GM12878 (cell line): ENCODE data around the gene SUB1. TPM values are rescaled to one million over a fixed set of nuclear protein-coding genes. Genes with fewer than 3 reads are reported as not detected.

Experiments used
- ATAC-seq: fragments of 200-7000 bp; cut with Tn5 transposase; 3 replicates; pipeline ENCODE4 v1.9.1; 2020; ENCODE audit warnings: mild to moderate bottlenecking, moderate library complexity
- BruUV-seq: library from RNA; stranded (reverse); fragments of 400-500 nt; replicated peaks from 2 replicates; lab custom pipeline; 2021; lab: Mats Ljungman, UMichigan
- CTCF ChIA-PET: fragments of 300-600 bp; sonication (Branson Sonifier 250); formaldehyde crosslinking; extraction: SDS; loops from one replicate; lab custom pipeline; 2021; ENCODE audit warnings: inconsistent platforms; lab: Yijun Ruan, JAX
- POLR2A ChIA-PET: fragments of 350-600 bp; formaldehyde crosslinking; extraction: SDS; loops from one replicate; lab custom pipeline; 2021; ENCODE audit warnings: inconsistent platforms; lab: Charles Lee
- RAD21 ChIA-PET: fragments of 300-600 bp; sonication (Branson Sonifier 250); formaldehyde crosslinking; loops from one replicate; lab custom pipeline; 2023; ENCODE audit warnings: antibody characterized with exemption; ENCODE audit not compliant: unreplicated experiment; lab: Charles Lee
- SMC1A ChIA-PET: fragments of 300-600 bp; sonication (Branson Sonifier 250); formaldehyde crosslinking; loops from one replicate; lab custom pipeline; 2023; ENCODE audit not compliant: unreplicated experiment, uncharacterized antibody; lab: Charles Lee
- DNase-seq: peaks from one replicate; pipeline ENCODE4 v3.0.0-alpha.2; 2011; ENCODE audit warnings: low read depth, low spot score
- FAIRE-seq: peaks from 3 replicates; lab custom pipeline; 2011; peaks lifted over from hg19 to GRCh38; lab: Jason Lieb, UNC
- H2AFZ ChIP-seq: 2 replicates; pipeline ENCODE4 v1.6.0; 2011; ENCODE audit warnings: low read depth, low read length, control low read depth; ENCODE audit not compliant: control insufficient read depth
- H3K27ac ChIP-seq: 2 replicates; pipeline ENCODE4 v1.5.1; 2011; ENCODE audit warnings: control low read depth; ENCODE audit not compliant: control insufficient read depth, insufficient read depth
- H3K27me3 ChIP-seq, 2 experiments: replicated peaks in 1 of 2; 2 replicates each; pipeline versions ENCODE4 v1.6.0 to v1.6.1; 2011; ENCODE audit warnings: low read length in 1 of 2; ENCODE audit not compliant: control insufficient read depth in 2 of 2, insufficient read depth in 2 of 2
- H3K36me3 ChIP-seq, 2 experiments: 2 replicates each; pipeline ENCODE4 v1.5.1; 2011; ENCODE audit warnings: low read length in 1 of 2; ENCODE audit not compliant: control insufficient read depth in 2 of 2, insufficient read depth in 2 of 2
- H3K4me1 ChIP-seq: 2 replicates; pipeline ENCODE4 v1.6.1; 2011; ENCODE audit warnings: mild to moderate bottlenecking, low read length, moderate library complexity, mixed read lengths; ENCODE audit not compliant: control insufficient read depth, insufficient read depth
- H3K4me2 ChIP-seq: 2 replicates; pipeline ENCODE4 v1.6.0; 2011; ENCODE audit warnings: control low read depth; ENCODE audit not compliant: control insufficient read depth, insufficient read depth
- H3K4me3 ChIP-seq: fragments of 200-600 bp; sonication (generic); 2 replicates; pipeline ENCODE4 v1.5.1; 2016
- H3K79me2 ChIP-seq: 2 replicates; pipeline ENCODE4 v1.6.0; 2011; ENCODE audit warnings: low read length; ENCODE audit not compliant: control insufficient read depth, insufficient read depth
- H3K9ac ChIP-seq: 2 replicates; pipeline ENCODE4 v1.8.0; 2011; ENCODE audit warnings: low read length, control low read depth, mixed read lengths; ENCODE audit not compliant: control insufficient read depth, insufficient read depth
- H3K9me3 ChIP-seq: replicated peaks from 3 replicates; pipeline ENCODE4 v1.5.1; 2011; ENCODE audit warnings: mild to moderate bottlenecking, low read length; ENCODE audit not compliant: control insufficient read depth, insufficient read depth
- H4K20me1 ChIP-seq: 2 replicates; pipeline ENCODE4 v1.6.0; 2011; ENCODE audit not compliant: control insufficient read depth, insufficient read depth
- CBX5 ChIP-seq: sonication (generic); IDR thresholded peaks from 2 replicates; pipeline ENCODE4 v1.6.1; 2016; ENCODE audit warnings: low read depth, moderate library complexity, mild to moderate bottlenecking, inconsistent platforms
- HDGF ChIP-seq: fragments of 450-650 bp; IDR thresholded peaks from 2 replicates; pipeline ENCODE4 v1.6.1; 2016; ENCODE audit warnings: antibody characterized with exemption
- MTA2 ChIP-seq: fragments of 450-650 bp; IDR thresholded peaks from 2 replicates; pipeline ENCODE4 v1.6.1; 2016; ENCODE audit warnings: low read depth, mild to moderate bottlenecking, moderate library complexity
- MTA3 ChIP-seq: IDR thresholded peaks from 2 replicates; pipeline ENCODE4 v1.6.1; 2012; ENCODE audit warnings: low read length, inconsistent platforms, borderline replicate concordance
- PAX8 ChIP-seq: fragments of 450-650 bp; IDR thresholded peaks from 2 replicates; pipeline ENCODE4 v1.6.1; 2017; ENCODE audit warnings: mild to moderate bottlenecking, moderate library complexity
- RCOR1 ChIP-seq: conservative IDR thresholded peaks from 2 replicates; pipeline ENCODE4 v1.6.1; 2012; ENCODE audit warnings: low read depth, low read length, improper control_type of control experiment
- SIX5 ChIP-seq: IDR thresholded peaks from 2 replicates; pipeline ENCODE4 v1.6.1; 2011; ENCODE audit warnings: mild to moderate bottlenecking, low read depth, low read length, moderate library complexity; ENCODE audit not compliant: severe bottlenecking
- SMAD1 ChIP-seq: fragments of 450-650 bp; IDR thresholded peaks from 2 replicates; pipeline ENCODE4 v1.6.1; 2018; ENCODE audit warnings: mild to moderate bottlenecking, low read depth; ENCODE audit not compliant: partially characterized antibody
- SUPT20H ChIP-seq: IDR thresholded peaks from 2 replicates; pipeline ENCODE4 v1.6.1; 2011; ENCODE audit warnings: low read depth, mild to moderate bottlenecking, low read length, moderate library complexity, borderline replicate concordance; ENCODE audit not compliant: control insufficient read depth
- ZNF622 ChIP-seq: fragments of 450-650 bp; IDR thresholded peaks from 2 replicates; pipeline ENCODE4 v1.6.1; 2017; ENCODE audit warnings: mild to moderate bottlenecking, inconsistent platforms
- WGBS: methylation state at CpG from one replicate; pipeline ENCODE4 v1.1.6; 2016; ENCODE audit warnings: low lambda C conversion rate; ENCODE audit not compliant: insufficient replicate concordance, insufficient coverage; ENCODE audit errors: missing lambda C conversion rate; 5-methylcytosine and 5-hydroxymethylcytosine counted together
- in situ Hi-C: fragments of 300-500 bp; cut with MboI; formaldehyde crosslinking; loops from 9 replicates; pipeline ENCODE4 v1.14.3; 2018; ENCODE audit warnings: mixed read lengths
- intact Hi-C: fragments of 100-400 bp; cut with micrococcal nuclease; formaldehyde crosslinking; loops from one replicate; pipeline ENCODE4 v1.14.2; 2022; ENCODE audit not compliant: unreplicated experiment
- polyA plus RNA-seq, 11 experiments: library from polyadenylated mRNA; depleted of rRNA in 4 of 11; unstranded in 6 of 11; stranded (reverse) in 5 of 11; fragments of >200 nt; fragmentation: Nextera tagmentation in 4 of 11; fragmentation: Illumina TruSeq in 1 of 11; extraction: Ambion mirVana in 4 of 11; extraction: Trizol in 1 of 11; gene quantifications; 1 replicate in 1 of 11; 2 replicates in 10 of 11; pipeline versions ENCODE4 v1.2.1 to v1.2.3, GENCODE V29; 2011 to 2016; ENCODE audit warnings: inconsistent platforms in 2 of 11, missing spikeins in 2 of 11, low read depth in 1 of 11
- total RNA-seq, 4 experiments: library from RNA; depleted of rRNA in 3 of 4; stranded (reverse); fragments of >200 nt in 3 of 4; fragmentation: Illumina TruSeq in 1 of 4; extraction: Trizol in 1 of 4; gene quantifications; 2 replicates each; pipeline versions ENCODE4 v1.2.1 to v1.2.3, GENCODE V29; 2013 to 2021
- TF ChIP-seq, protein P1 (sequence below), 3 experiments: IDR thresholded peaks in 2 of 3; conservative IDR thresholded peaks in 1 of 3; 2 replicates each; pipeline ENCODE4 v1.5.1; 2011; ENCODE audit warnings: low read depth in 3 of 3, low read length in 3 of 3, mild to moderate bottlenecking in 3 of 3, control low read depth in 2 of 3, moderate library complexity in 2 of 3, inconsistent platforms in 1 of 3, mixed read lengths in 1 of 3; ENCODE audit not compliant: control insufficient read depth in 2 of 3, insufficient read depth in 1 of 3; ENCODE audit errors: extremely low read depth in 1 of 3
- TF ChIP-seq, protein P2 (sequence below): fragments of 450-650 bp; IDR thresholded peaks from 2 replicates; pipeline ENCODE4 v1.6.1; 2017; ENCODE audit warnings: antibody characterized with exemption, mild to moderate bottlenecking, moderate library complexity
- TF ChIP-seq, protein P3 (sequence below): IDR thresholded peaks from 2 replicates; pipeline ENCODE4 v1.6.1; 2011; ENCODE audit warnings: mild to moderate bottlenecking, low read depth, low read length, moderate library complexity; ENCODE audit not compliant: insufficient replicate concordance
- TF ChIP-seq, protein P4 (sequence below): fragments of 150-350 bp; IDR thresholded peaks from 2 replicates; pipeline ENCODE4 v1.6.1; 2016; ENCODE audit warnings: low read depth, low read length

The SUB1 gene
- total and polyA plus RNA-seq, 10 of the 15 experiments (the other 5 are each of a cell fraction or from before 2014, with no cell fraction given), result 468 to 2,785 (median 1,145) TPM

DNA sequence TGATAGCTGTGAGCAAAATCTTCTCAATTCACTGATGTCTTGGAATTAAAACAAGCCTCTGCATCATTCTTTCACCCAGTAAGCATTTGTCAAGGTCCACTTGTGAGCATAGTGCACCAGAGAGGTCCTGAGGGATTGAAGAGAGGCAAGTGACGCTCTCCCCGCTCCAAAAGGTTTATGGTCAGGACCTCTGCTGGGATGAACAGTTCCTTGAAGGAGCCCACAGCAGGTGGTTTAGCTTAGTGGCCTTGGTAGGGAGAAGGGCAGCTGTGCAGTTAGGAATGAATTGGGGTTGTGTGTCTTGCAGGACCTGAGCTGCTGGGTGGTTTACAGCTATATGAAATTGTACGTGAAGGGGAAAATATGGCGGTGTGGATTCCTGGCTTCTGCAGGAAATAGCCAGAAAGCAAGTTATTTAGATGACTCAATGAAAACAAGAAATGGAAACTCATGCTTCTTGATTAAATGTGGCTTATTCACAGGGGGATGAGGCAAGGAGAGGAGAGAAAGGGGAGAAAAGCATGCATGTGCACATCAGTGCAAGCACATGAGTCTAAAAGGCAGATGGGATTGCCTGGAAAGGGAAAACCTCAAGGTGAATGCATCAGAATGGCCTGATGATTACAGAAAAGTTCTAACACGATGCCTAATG lies 42.0 kb downstream of the SUB1 start:
- no peaks in the 10 kb centered on the region for H3K9me3 ChIP-seq
- no peaks in the 10 kb centered on the region for H4K20me1 ChIP-seq
- no peak for FAIRE-seq
- H3K27me3 ChIP-seq, result no peaks in the 10 kb centered on the region
- BruUV-seq, result no TSS peak
- ChIA-PET RAD21 (no interaction called here), POLR2A (no interaction called here), CTCF (interaction anchor here (1.0 to 2.0 kb wide), 2 partner anchors 15 to 288 kb away, joined by 3 to 5 read pairs; no protein-coding TSS in a partner anchor), SMC1A (interaction anchor here (0.5 to 2.3 kb wide), 2 partner anchors 138 to 330 kb away, joined by 3 to 12 read pairs; no protein-coding TSS in a partner anchor)
- H3K4me2 ChIP-seq, result no peak overlapping the region
- H3K27ac ChIP-seq, result no peak overlapping the region
- WGBS, result 38% methylated on average over 5 of the region's 5 CpGs
- no peak overlapping the region for H3K9ac ChIP-seq
- H3K36me3 ChIP-seq, result no peaks in the 10 kb centered on the region
- no peaks in the 10 kb centered on the region for H3K79me2 ChIP-seq
- ATAC-seq, result no peak
- no peak overlapping the region for H3K4me3 ChIP-seq
- intact Hi-C loops (no loop called here), in situ Hi-C loops (no loop called here)
- H2AFZ ChIP-seq, result no peak overlapping the region
- no peaks in the 10 kb centered on the region for H3K4me1 ChIP-seq
- no peak for DNase-seq
- TF ChIP-seq SUPT20H, result no peak
- no peak for TF ChIP-seq RCOR1
- no peak for TF ChIP-seq MTA3
- TF ChIP-seq ZNF622, result no peak
- TF ChIP-seq, protein P1, sequence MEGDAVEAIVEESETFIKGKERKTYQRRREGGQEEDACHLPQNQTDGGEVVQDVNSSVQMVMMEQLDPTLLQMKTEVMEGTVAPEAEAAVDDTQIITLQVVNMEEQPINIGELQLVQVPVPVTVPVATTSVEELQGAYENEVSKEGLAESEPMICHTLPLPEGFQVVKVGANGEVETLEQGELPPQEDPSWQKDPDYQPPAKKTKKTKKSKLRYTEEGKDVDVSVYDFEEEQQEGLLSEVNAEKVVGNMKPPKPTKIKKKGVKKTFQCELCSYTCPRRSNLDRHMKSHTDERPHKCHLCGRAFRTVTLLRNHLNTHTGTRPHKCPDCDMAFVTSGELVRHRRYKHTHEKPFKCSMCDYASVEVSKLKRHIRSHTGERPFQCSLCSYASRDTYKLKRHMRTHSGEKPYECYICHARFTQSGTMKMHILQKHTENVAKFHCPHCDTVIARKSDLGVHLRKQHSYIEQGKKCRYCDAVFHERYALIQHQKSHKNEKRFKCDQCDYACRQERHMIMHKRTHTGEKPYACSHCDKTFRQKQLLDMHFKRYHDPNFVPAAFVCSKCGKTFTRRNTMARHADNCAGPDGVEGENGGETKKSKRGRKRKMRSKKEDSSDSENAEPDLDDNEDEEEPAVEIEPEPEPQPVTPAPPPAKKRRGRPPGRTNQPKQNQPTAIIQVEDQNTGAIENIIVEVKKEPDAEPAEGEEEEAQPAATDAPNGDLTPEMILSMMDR (IDR thresholded peaks at IDR 0.05 in 2 of 3, conservative IDR thresholded peaks at IDR 0.05 in 1 of 3; ENCODE audit: control insufficient read depth in 2 of 3, extremely low read depth in 1 of 3, insufficient read depth in 1 of 3, low read depth in 3 of 3, low read length in 3 of 3), result no peak
- no peak for TF ChIP-seq PAX8
- no peak for TF ChIP-seq SIX5
- no peak for TF ChIP-seq MTA2
- no peak for TF ChIP-seq HDGF
- TF ChIP-seq SMAD1, result no peak
- TF ChIP-seq, protein P2, sequence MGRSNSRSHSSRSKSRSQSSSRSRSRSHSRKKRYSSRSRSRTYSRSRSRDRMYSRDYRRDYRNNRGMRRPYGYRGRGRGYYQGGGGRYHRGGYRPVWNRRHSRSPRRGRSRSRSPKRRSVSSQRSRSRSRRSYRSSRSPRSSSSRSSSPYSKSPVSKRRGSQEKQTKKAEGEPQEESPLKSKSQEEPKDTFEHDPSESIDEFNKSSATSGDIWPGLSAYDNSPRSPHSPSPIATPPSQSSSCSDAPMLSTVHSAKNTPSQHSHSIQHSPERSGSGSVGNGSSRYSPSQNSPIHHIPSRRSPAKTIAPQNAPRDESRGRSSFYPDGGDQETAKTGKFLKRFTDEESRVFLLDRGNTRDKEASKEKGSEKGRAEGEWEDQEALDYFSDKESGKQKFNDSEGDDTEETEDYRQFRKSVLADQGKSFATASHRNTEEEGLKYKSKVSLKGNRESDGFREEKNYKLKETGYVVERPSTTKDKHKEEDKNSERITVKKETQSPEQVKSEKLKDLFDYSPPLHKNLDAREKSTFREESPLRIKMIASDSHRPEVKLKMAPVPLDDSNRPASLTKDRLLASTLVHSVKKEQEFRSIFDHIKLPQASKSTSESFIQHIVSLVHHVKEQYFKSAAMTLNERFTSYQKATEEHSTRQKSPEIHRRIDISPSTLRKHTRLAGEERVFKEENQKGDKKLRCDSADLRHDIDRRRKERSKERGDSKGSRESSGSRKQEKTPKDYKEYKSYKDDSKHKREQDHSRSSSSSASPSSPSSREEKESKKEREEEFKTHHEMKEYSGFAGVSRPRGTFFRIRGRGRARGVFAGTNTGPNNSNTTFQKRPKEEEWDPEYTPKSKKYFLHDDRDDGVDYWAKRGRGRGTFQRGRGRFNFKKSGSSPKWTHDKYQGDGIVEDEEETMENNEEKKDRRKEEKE, result no peak
- TF ChIP-seq, protein P3, sequence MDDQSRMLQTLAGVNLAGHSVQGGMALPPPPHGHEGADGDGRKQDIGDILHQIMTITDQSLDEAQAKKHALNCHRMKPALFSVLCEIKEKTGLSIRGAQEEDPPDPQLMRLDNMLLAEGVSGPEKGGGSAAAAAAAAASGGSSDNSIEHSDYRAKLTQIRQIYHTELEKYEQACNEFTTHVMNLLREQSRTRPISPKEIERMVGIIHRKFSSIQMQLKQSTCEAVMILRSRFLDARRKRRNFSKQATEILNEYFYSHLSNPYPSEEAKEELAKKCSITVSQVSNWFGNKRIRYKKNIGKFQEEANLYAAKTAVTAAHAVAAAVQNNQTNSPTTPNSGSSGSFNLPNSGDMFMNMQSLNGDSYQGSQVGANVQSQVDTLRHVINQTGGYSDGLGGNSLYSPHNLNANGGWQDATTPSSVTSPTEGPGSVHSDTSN, result no peak
- no peak for TF ChIP-seq CBX5
- TF ChIP-seq, protein P4, sequence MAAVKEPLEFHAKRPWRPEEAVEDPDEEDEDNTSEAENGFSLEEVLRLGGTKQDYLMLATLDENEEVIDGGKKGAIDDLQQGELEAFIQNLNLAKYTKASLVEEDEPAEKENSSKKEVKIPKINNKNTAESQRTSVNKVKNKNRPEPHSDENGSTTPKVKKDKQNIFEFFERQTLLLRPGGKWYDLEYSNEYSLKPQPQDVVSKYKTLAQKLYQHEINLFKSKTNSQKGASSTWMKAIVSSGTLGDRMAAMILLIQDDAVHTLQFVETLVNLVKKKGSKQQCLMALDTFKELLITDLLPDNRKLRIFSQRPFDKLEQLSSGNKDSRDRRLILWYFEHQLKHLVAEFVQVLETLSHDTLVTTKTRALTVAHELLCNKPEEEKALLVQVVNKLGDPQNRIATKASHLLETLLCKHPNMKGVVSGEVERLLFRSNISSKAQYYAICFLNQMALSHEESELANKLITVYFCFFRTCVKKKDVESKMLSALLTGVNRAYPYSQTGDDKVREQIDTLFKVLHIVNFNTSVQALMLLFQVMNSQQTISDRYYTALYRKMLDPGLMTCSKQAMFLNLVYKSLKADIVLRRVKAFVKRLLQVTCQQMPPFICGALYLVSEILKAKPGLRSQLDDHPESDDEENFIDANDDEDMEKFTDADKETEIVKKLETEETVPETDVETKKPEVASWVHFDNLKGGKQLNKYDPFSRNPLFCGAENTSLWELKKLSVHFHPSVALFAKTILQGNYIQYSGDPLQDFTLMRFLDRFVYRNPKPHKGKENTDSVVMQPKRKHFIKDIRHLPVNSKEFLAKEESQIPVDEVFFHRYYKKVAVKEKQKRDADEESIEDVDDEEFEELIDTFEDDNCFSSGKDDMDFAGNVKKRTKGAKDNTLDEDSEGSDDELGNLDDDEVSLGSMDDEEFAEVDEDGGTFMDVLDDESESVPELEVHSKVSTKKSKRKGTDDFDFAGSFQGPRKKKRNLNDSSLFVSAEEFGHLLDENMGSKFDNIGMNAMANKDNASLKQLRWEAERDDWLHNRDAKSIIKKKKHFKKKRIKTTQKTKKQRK, result no peak
